Upper lobe of right lung (tissue), 1 donor: ENCODE results near the gene MYLK4. TPM values are rescaled to one million over a fixed set of nuclear protein-coding genes. Genes with fewer than 3 reads are reported as not detected.

Source experiments
- ATAC-seq: fragments of 200-7000 bp; cut with Tn5 transposase; one replicate; pipeline ENCODE4 v1.9.1; 2020; ENCODE audit warnings: mild to moderate bottlenecking, moderate library complexity
- DNase-seq: peaks from one replicate; pipeline ENCODE4 v3.0.0-alpha.2; 2020
- H3K27ac ChIP-seq: fragments of 200-600 bp; one replicate; pipeline ENCODE4 v1.8.0; 2022
- H3K27me3 ChIP-seq: fragments of 200-600 bp; one replicate; pipeline ENCODE4 v1.8.0; 2022; ENCODE audit warnings: mild to moderate bottlenecking
- H3K36me3 ChIP-seq: fragments of 200-600 bp; one replicate; pipeline ENCODE4 v1.8.0; 2022
- H3K4me1 ChIP-seq: fragments of 200-600 bp; one replicate; pipeline ENCODE4 v1.8.0; 2022
- H3K4me3 ChIP-seq: fragments of 200-600 bp; one replicate; pipeline ENCODE4 v1.8.0; 2022; ENCODE audit warnings: mild to moderate bottlenecking
- H3K9me3 ChIP-seq: fragments of 200-600 bp; one replicate; pipeline ENCODE4 v1.8.0; 2022
- intact Hi-C: fragments of 100-400 bp; cut with DNase I; formaldehyde crosslinking; loops from one replicate; pipeline ENCODE4 v1.11.0; 2022
- total RNA-seq: library from RNA; stranded (reverse); fragmentation: NEBNext Ultra II Directional; extraction: Animal tissue kit (Norgen Biotek cat#: 25700); gene quantifications from one replicate; pipeline ENCODE4 v1.2.1, GENCODE V29; 2021
- TF ChIP-seq, protein P1 (sequence below): fragments of 200-600 bp; IDR thresholded peaks from one replicate; pipeline ENCODE4 v1.8.0; 2022; ENCODE audit warnings: antibody characterized with exemption
- donor health status: DM: no; HTN: yes; CAD: no; lungs with severe emphysema.

MYLK4 gene
- total RNA-seq, 1 donor from 2014 or later, result 0.84 TPM

DNA sequence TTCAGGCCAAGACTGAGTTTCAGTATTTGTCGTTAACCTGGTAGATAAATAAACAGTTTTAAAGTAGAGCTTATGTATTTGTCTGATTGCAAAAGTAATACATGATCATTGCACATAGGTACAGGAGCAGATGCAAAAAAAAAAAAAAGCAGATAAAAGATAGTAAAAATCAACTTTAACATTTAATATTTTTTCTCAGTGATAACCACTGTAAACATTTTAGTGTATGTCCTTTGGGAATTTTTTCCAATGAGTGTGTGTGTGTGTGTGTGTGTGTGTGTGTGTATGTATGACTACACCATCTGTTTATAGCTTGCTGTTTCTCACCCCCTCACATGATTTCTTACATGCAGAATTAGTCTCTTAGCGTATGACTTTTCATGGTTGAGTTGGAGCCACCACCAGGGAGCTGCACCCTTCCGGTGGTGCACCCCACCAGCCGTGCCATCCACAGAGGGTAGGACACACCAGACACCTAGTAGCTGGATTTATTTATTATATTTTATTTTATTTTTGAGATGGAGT lies 40.8 kb upstream of the MYLK4 start:
- H3K4me3 ChIP-seq, result no peak overlapping the region

DNA sequence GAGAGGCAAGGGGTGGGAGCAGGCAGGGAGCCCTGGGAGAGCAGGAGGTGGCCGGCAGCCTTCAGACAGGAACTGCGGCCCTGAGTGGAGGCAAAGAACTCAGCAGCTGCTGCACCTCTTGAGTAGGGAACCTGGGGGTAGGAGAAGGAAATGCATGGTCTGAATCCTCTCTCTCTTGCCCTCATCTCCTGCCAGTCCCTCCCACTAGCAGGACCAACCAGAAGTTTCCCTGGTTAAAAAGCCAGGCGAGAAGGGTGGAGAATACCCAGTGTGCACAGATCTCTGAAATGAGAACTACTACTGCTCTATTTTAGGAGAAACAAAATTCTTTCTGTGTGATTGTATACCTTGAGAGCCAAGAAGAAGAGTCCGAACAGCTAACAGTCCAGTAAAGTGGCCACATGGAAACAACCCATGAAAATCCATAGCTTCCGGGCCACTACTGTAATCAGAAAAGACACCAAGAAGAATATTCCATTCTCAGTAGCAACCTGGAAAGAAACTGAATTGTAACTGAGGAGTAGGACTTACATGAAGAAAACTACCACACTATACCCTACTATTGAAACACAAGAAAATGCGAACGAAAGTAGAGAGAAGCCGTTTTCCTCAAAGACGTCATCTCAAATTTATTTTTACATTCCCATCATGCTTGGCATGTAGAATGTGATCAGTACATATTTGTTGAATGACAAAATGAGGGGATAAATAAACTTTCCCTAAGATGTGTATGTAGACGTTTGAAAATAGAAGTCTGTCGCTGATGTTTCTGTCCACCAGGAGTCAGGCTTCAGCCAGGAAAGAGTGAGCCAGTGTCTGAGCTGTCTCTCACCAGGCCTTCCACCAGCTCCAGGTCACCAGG lies 40.1 kb upstream of the MYLK4 start:
- Histone ChIP-seq H3K27ac (peak overlapping the region; percentile 71), H3K36me3 (peaks cover 15% of the 10 kb centered on the region), H3K4me1 (peaks cover 25% of the 10 kb centered on the region), H3K4me3 (no peak overlapping the region), H3K27me3 (no peaks in the 10 kb centered on the region), H3K9me3 (no peaks in the 10 kb centered on the region)
- TF ChIP-seq, protein P1, sequence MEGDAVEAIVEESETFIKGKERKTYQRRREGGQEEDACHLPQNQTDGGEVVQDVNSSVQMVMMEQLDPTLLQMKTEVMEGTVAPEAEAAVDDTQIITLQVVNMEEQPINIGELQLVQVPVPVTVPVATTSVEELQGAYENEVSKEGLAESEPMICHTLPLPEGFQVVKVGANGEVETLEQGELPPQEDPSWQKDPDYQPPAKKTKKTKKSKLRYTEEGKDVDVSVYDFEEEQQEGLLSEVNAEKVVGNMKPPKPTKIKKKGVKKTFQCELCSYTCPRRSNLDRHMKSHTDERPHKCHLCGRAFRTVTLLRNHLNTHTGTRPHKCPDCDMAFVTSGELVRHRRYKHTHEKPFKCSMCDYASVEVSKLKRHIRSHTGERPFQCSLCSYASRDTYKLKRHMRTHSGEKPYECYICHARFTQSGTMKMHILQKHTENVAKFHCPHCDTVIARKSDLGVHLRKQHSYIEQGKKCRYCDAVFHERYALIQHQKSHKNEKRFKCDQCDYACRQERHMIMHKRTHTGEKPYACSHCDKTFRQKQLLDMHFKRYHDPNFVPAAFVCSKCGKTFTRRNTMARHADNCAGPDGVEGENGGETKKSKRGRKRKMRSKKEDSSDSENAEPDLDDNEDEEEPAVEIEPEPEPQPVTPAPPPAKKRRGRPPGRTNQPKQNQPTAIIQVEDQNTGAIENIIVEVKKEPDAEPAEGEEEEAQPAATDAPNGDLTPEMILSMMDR, result peak; percentile 79
- ATAC-seq (peak; percentile 87), DNase-seq (no peak)
- intact Hi-C loops, result loop anchor here (10.0 kb wide), 1 partner anchor 144 kb away; no protein-coding TSS in a partner anchor

More for the DNA sequence above, 40.8 kb upstream of the MYLK4 start:
- TF ChIP-seq, protein P1, result no peak
- H3K4me1 ChIP-seq, result peaks cover 25% of the 10 kb centered on the region
- H3K27me3 ChIP-seq, result no peaks in the 10 kb centered on the region
- peak overlapping the region; percentile 56 for H3K27ac ChIP-seq
- intact Hi-C loops, result loop anchor here (10.0 kb wide), 1 partner anchor 143 kb away; no protein-coding TSS in a partner anchor
- H3K36me3 ChIP-seq, result peaks cover 8% of the 10 kb centered on the region
- ATAC-seq, result no peak
- H3K9me3 ChIP-seq, result no peaks in the 10 kb centered on the region
- no peak for DNase-seq

DNA sequence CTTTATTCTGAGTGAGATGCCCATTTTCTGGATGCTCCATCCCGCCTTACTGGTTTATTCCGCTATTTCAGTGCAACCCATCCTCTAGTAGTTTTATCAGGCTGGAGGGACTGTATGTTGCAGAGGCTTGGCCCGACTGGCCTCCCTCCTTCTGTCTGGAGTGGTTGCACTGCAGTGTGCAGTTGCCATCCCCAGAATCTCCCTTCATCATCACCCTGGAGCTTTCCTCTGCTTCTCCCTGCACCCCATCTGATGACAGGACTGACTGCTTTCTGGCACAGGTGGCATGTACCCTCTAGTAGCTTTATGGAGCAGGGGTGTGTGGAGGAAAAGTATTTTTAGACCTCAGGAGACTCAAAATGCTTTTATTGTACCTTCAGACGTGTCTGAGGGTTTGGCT lies 35.5 kb upstream of the MYLK4 start:
- no peak overlapping the region for H3K4me3 ChIP-seq
- no peaks in the 10 kb centered on the region for H3K27me3 ChIP-seq
- intact Hi-C loops, result no loop called here
- no peak for ATAC-seq
- TF ChIP-seq, protein P1, result no peak
- no peak overlapping the region for H3K27ac ChIP-seq
- H3K9me3 ChIP-seq, result no peaks in the 10 kb centered on the region
- peaks cover 29% of the 10 kb centered on the region for H3K36me3 ChIP-seq
- DNase-seq, result no peak
- H3K4me1 ChIP-seq, result peaks cover 19% of the 10 kb centered on the region

DNA sequence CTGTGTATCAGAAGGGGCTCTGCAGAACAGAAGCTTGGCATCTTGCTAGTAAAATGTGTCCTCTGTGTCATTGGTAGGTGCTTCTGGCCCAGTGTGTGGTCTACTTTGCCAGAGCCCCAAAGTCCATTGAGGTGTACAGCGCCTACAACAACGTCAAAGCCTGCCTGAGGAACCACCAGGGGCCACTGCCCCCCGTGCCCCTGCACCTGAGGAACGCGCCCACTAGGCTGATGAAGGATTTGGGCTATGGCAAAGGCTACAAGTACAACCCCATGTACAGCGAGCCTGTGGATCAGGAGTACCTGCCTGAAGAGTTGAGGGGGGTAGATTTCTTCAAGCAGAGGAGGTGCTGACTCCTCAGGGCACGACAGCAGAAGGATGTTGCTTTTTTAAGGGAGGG lies 34.2 kb upstream of the MYLK4 start:
- H3K27ac ChIP-seq, result no peak overlapping the region
- peaks cover 43% of the 10 kb centered on the region for H3K36me3 ChIP-seq
- no peaks in the 10 kb centered on the region for H3K27me3 ChIP-seq
- no peak overlapping the region for H3K4me3 ChIP-seq
- intact Hi-C loops, result no loop called here
- H3K9me3 ChIP-seq, result no peaks in the 10 kb centered on the region
- DNase-seq (no peak), ATAC-seq (no peak)
- TF ChIP-seq, protein P1, result no peak
- H3K4me1 ChIP-seq, result peaks cover 13% of the 10 kb centered on the region

DNA sequence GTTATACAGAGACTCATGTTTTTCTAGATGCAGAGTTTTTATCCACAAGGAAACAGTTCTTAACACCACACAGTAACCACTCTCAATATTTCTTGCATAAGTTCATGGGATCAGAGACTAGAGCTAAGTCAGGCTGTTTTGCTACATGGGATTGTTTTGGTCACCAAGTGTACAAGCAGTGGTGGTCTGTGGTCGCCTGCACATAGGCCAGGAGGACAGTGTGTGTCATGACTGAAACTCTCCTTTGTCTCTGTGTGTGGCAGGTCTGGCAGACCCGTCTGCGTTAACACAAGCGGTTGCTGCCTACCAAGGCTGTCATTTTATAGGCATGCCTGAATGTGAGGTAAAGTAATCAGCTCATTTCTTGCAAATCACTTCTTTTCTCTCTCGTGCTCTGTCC lies 33.3 kb upstream of the MYLK4 start:
- peaks cover 13% of the 10 kb centered on the region for H3K4me1 ChIP-seq
- intact Hi-C loops, result no loop called here
- H3K27me3 ChIP-seq, result no peaks in the 10 kb centered on the region
- no peak overlapping the region for H3K4me3 ChIP-seq
- no peak for DNase-seq
- TF ChIP-seq, protein P1, result no peak
- H3K27ac ChIP-seq, result no peak overlapping the region
- ATAC-seq, result no peak
- no peaks in the 10 kb centered on the region for H3K9me3 ChIP-seq
- peaks cover 51% of the 10 kb centered on the region for H3K36me3 ChIP-seq
